ENCODE results near the gene ADCY5.

ADCY5 gene

GRCh38 chr3:123337948-123338619, 110.8 kb downstream of the ADCY5 start:
- DNase-seq = no peak

GRCh38 chr3:123337226-123337625, 111.7 kb downstream of the ADCY5 start:
- no peak for DNase-seq

GRCh38 chr3:123336441-123336851, 112.4 kb downstream of the ADCY5 start:
- DNase-seq = no peak

- no peak for DNase-seq
Observed at GRCh38 chr3:123336001-123336400, 112.9 kb downstream of the ADCY5 start.

- no peak for DNase-seq
Observed at GRCh38 chr3:123335007-123335670, 113.8 kb downstream of the ADCY5 start.

GRCh38 chr3:123334056-123334455, 114.8 kb downstream of the ADCY5 start:
- no peak for DNase-seq

- DNase-seq = no peak
Observed at GRCh38 chr3:123333401-123333800, 115.5 kb downstream of the ADCY5 start.

- no peak for DNase-seq
Observed at GRCh38 chr3:123332124-123332641, 116.7 kb downstream of the ADCY5 start.

- DNase-seq = no peak
Observed at GRCh38 chr3:123331651-123332050, 117.2 kb downstream of the ADCY5 start.

GRCh38 chr3:123331006-123331405, 117.9 kb downstream of the ADCY5 start:
- no peak for DNase-seq

GRCh38 chr3:123330441-123330991, 118.4 kb downstream of the ADCY5 start:
- no peak for DNase-seq

GRCh38 chr3:123329636-123330340, 119.1 kb downstream of the ADCY5 start:
- DNase-seq = no peak

GRCh38 chr3:123328851-123329635, 119.8 kb downstream of the ADCY5 start:
- DNase-seq = no peak

GRCh38 chr3:123327956-123328850, 120.7 kb downstream of the ADCY5 start:
- DNase-seq = no peak

GRCh38 chr3:123327480-123327879, 121.4 kb downstream of the ADCY5 start:
- no peak for DNase-seq

- DNase-seq = no peak
Observed at GRCh38 chr3:123326531-123326930, 122.4 kb downstream of the ADCY5 start.

- no peak for DNase-seq
Observed at GRCh38 chr3:123325766-123326256, 123.1 kb downstream of the ADCY5 start.

- no peak for DNase-seq
Observed at GRCh38 chr3:123324880-123325765, 123.8 kb downstream of the ADCY5 start.

- no peak for DNase-seq
Observed at GRCh38 chr3:123323781-123324180, 125.1 kb downstream of the ADCY5 start.

- no peak for DNase-seq
Observed at GRCh38 chr3:123322866-123323265, 126.0 kb downstream of the ADCY5 start.
